Measurements from ENCODE around the gene ANKRD61.

DNA sequence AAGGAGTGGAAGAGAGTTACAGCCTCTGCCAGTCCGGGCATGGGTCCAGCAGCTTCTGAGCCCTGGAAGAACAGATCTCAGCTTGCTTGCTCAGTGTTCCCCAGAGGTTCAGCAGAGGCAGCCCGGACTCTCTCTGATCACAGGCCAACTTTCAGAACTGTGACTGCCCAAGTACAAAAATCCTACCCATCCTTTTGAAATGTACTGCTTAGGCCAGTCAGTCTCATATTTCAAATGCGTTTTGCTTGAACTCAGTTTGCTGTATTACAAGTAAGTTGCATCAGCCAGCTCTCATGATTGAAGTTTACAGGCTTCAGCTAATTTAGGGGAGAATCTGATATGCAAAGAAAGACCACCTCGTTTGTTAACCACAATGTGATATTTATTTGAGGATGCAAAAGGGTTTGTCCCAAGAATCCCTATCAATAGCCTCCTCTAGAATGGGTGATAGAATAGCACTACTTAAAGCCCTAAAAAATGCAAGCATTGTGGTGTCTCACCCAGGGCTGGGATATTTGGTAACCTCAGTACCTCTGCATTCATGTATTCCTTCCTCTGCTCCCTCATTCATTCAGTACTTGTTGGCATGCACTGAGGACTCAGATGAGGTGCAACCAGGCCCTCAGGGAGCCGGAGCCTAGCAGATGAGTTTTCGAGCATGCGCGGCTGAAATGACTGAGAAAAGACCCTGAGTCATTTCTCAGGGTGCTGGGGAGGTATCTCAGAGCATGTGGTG, 15.1 kb upstream of the ANKRD61 start:
- TF ChIP-seq, protein P1, sequence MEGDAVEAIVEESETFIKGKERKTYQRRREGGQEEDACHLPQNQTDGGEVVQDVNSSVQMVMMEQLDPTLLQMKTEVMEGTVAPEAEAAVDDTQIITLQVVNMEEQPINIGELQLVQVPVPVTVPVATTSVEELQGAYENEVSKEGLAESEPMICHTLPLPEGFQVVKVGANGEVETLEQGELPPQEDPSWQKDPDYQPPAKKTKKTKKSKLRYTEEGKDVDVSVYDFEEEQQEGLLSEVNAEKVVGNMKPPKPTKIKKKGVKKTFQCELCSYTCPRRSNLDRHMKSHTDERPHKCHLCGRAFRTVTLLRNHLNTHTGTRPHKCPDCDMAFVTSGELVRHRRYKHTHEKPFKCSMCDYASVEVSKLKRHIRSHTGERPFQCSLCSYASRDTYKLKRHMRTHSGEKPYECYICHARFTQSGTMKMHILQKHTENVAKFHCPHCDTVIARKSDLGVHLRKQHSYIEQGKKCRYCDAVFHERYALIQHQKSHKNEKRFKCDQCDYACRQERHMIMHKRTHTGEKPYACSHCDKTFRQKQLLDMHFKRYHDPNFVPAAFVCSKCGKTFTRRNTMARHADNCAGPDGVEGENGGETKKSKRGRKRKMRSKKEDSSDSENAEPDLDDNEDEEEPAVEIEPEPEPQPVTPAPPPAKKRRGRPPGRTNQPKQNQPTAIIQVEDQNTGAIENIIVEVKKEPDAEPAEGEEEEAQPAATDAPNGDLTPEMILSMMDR (conservative IDR thresholded peaks at IDR 0.05; ENCODE audit: low read length) = no peak
- no peak for TF ChIP-seq EZH2phosphoT487 (IDR thresholded peaks at IDR 0.05; ENCODE audit: borderline replicate concordance, low read depth, low read length)
